HepG2 (cell line): Measurements from ENCODE around the gene SCN9A. TPM values are rescaled to one million over a fixed set of nuclear protein-coding genes. Genes with fewer than 3 reads are reported as not detected.

Experiments
- ARID3A ChIP-seq: IDR thresholded peaks from 2 replicates; pipeline ENCODE4 v1.6.1; 2012; ENCODE audit warnings: low read depth, low read length, improper control_type of control experiment
- BCL6 ChIP-seq: IDR thresholded peaks from 2 replicates; pipeline ENCODE4 v1.6.1; 2016; ENCODE audit warnings: missing genetic modification reagents, missing compliant biosample characterization
- BRD4 ChIP-seq: sonication (generic); formaldehyde crosslinking; IDR thresholded peaks from 2 replicates; pipeline ENCODE4 v1.4.0; 2020; ENCODE audit warnings: missing genetic modification reagents
- EED ChIP-seq: sonication (generic); formaldehyde crosslinking; IDR thresholded peaks from 2 replicates; pipeline ENCODE4 v1.5.0; 2020; ENCODE audit warnings: mild to moderate bottlenecking, missing genetic modification reagents
- FOXA3 ChIP-seq: IDR thresholded peaks from 2 replicates; pipeline ENCODE4 v1.6.1; 2016; ENCODE audit warnings: missing genetic modification reagents, missing compliant biosample characterization
- FOXJ3 ChIP-seq: sonication (generic); formaldehyde crosslinking; IDR thresholded peaks from 2 replicates; pipeline ENCODE4 v1.4.0; 2020; ENCODE audit warnings: missing genetic modification reagents, mild to moderate bottlenecking, borderline replicate concordance
- JUNB ChIP-seq: sonication (generic); formaldehyde crosslinking; IDR thresholded peaks from 2 replicates; pipeline ENCODE4 v1.8.0; 2022; ENCODE audit warnings: missing genetic modification reagents, mild to moderate bottlenecking, borderline replicate concordance
- MAFK ChIP-seq, 2 experiments: IDR thresholded peaks in 1 of 2; conservative IDR thresholded peaks in 1 of 2; 2 replicates each; pipeline ENCODE4 v1.6.1; 2011; ENCODE audit warnings: improper control_type of control experiment in 2 of 2, low read length in 2 of 2
- MBD4 ChIP-seq: IDR thresholded peaks from 2 replicates; pipeline ENCODE4 v1.6.1; 2012; ENCODE audit warnings: low read length, inconsistent platforms, borderline replicate concordance
- NFKB2 ChIP-seq: sonication (generic); formaldehyde crosslinking; IDR thresholded peaks from 2 replicates; pipeline ENCODE4 v1.4.0; 2020; ENCODE audit warnings: missing genetic modification reagents, borderline replicate concordance
- NR1H2 ChIP-seq: sonication (generic); formaldehyde crosslinking; IDR thresholded peaks from 2 replicates; pipeline ENCODE4 v1.8.1; 2022; ENCODE audit warnings: low read depth, missing genetic modification reagents, borderline replicate concordance
- TAF1 ChIP-seq: sonication (generic); formaldehyde crosslinking; IDR thresholded peaks from 2 replicates; pipeline ENCODE4 v1.4.0; 2020; ENCODE audit warnings: missing genetic modification reagents
- TOE1 ChIP-seq: sonication (generic); formaldehyde crosslinking; IDR thresholded peaks from 2 replicates; pipeline ENCODE4 v1.4.0; 2020; ENCODE audit warnings: mild to moderate bottlenecking, missing genetic modification reagents
- ZC3H4 ChIP-seq: sonication (generic); formaldehyde crosslinking; IDR thresholded peaks from 2 replicates; pipeline ENCODE4 v1.4.0; 2020; ENCODE audit warnings: missing genetic modification reagents, borderline replicate concordance
- ZNF207 ChIP-seq: fragments of 450-650 bp; IDR thresholded peaks from 2 replicates; pipeline ENCODE4 v1.6.1; 2016; ENCODE audit warnings: antibody characterized with exemption, borderline replicate concordance
- ZNF260 ChIP-seq: sonication (generic); formaldehyde crosslinking; IDR thresholded peaks from 2 replicates; pipeline ENCODE4 v1.4.0; 2020; ENCODE audit warnings: missing genetic modification reagents, low read depth, mild to moderate bottlenecking, borderline replicate concordance
- ZNF329 ChIP-seq: sonication (generic); formaldehyde crosslinking; IDR thresholded peaks from 2 replicates; pipeline ENCODE4 v1.9.0; 2021; ENCODE audit warnings: low read depth, mild to moderate bottlenecking, missing genetic modification reagents
- ZNF367 ChIP-seq: sonication (generic); formaldehyde crosslinking; IDR thresholded peaks from 2 replicates; pipeline ENCODE4 v1.4.0; 2020; ENCODE audit warnings: missing genetic modification reagents, borderline replicate concordance
- ZNF547 ChIP-seq: sonication (generic); formaldehyde crosslinking; IDR thresholded peaks from 2 replicates; pipeline ENCODE4 v1.5.1; 2020; ENCODE audit warnings: mild to moderate bottlenecking, missing genetic modification reagents
- ZNF572 ChIP-seq: sonication (generic); formaldehyde crosslinking; IDR thresholded peaks from 2 replicates; pipeline ENCODE4 v1.5.1; 2020; ENCODE audit warnings: mild to moderate bottlenecking, missing genetic modification reagents
- ZNF749 ChIP-seq: sonication (generic); formaldehyde crosslinking; IDR thresholded peaks from 2 replicates; pipeline ENCODE4 v1.8.0; 2022; ENCODE audit warnings: mild to moderate bottlenecking, missing genetic modification reagents, moderate library complexity, borderline replicate concordance
- polyA plus RNA-seq, 8 experiments: library from polyadenylated mRNA; depleted of rRNA in 3 of 8; stranded (reverse) in 7 of 8; unstranded in 1 of 8; fragments of >200 nt; fragmentation: Illumina TruSeq in 4 of 8; extraction: Trizol in 4 of 8; gene quantifications; 2 replicates each; pipeline versions ENCODE4 v1.2.1 to v1.2.3, GENCODE V29; 2011 to 2016; ENCODE audit warnings: low read depth in 4 of 8, missing spikeins in 1 of 8, mixed read lengths in 1 of 8; ENCODE audit not compliant: insufficient read depth in 1 of 8
- total RNA-seq, 5 experiments: library from RNA; depleted of rRNA; stranded (reverse); fragments of >200 nt; fragmentation: Illumina TruSeq; extraction: Trizol; gene quantifications; 2 replicates each; pipeline ENCODE4 v1.2.3, GENCODE V29; 2016; ENCODE audit warnings: low read depth in 1 of 5
- TF ChIP-seq, protein P1 (sequence below): sonication (generic); formaldehyde crosslinking; conservative IDR thresholded peaks from 2 replicates; pipeline ENCODE4 v1.5.0; 2020; ENCODE audit warnings: missing genetic modification reagents
- TF ChIP-seq, protein P2 (sequence below): sonication (generic); formaldehyde crosslinking; IDR thresholded peaks from 2 replicates; pipeline ENCODE4 v1.4.0; 2020; ENCODE audit warnings: mild to moderate bottlenecking, missing genetic modification reagents
- TF ChIP-seq, protein P3 (sequence below): sonication (generic); formaldehyde crosslinking; conservative IDR thresholded peaks from 2 replicates; pipeline ENCODE4 v1.8.0; 2022; ENCODE audit warnings: mild to moderate bottlenecking, moderate library complexity, missing genetic modification reagents

Gene SCN9A
- total and polyA plus RNA-seq, 2 of the 13 experiments (the other 11 are each of a cell fraction or from before 2014, with no cell fraction given), result 15.3 to 24.3 TPM

DNA sequence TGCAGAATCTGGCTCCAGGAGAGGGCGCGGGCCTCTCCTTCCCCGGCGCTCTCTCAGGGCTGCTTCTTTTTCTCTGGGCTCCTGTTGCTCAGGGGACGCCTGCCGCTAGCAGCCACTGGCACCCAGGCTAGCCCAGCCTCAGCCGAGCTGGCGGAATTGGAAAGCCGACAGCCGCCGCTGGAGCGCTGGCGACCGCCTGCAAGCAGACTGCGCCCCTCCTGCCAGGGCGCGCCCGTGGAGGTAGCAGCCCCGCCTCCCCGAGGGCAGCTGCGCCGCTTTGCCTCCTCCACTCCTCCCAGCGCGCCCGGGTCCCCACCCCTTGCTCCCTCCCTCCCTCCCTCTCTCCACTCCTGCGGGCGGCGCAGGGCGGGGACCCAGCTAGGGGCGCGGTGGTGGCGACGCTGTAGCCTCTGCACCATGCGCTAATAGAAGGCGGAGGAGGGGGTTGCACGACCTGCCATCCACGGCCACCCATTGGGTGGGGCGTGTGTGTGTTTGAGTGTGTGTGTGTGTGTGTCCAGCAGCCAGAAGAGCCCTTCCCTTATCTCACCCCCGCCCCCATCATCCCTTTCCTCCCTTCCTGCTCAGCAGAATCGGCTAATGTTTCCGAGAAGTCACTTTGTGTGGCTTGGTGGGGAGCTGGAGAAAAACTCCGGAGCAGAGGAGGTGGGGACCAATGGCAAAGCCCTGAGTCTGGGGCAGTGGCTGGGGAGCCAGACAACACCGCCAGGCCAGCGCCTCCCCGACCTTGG is at the start of gene SCN9A (continued):
- no peak; the same call in 1 of the 2 replicates for TF ChIP-seq FOXJ3
- TF ChIP-seq ZNF260 (CRISPR knock-in tag), result no peak
- TF ChIP-seq ZNF329 (CRISPR knock-in tag), result no peak
- 0 out of 2 replicates have a peak, but pooled peaks have one; percentile 19 for TF ChIP-seq ZNF367 (CRISPR knock-in tag)
- no peak for TF ChIP-seq EED (CRISPR knock-in tag)
- peak; percentile 86 for TF ChIP-seq TAF1
- TF ChIP-seq TOE1 (CRISPR knock-in tag), result 0 out of 2 replicates have a peak, but pooled peaks have one; percentile 41
- peak; percentile 50; the same call in 1 of the 2 replicates for TF ChIP-seq BRD4 (CRISPR knock-in tag)
- no peak for TF ChIP-seq FOXA3
- TF ChIP-seq, protein P1, sequence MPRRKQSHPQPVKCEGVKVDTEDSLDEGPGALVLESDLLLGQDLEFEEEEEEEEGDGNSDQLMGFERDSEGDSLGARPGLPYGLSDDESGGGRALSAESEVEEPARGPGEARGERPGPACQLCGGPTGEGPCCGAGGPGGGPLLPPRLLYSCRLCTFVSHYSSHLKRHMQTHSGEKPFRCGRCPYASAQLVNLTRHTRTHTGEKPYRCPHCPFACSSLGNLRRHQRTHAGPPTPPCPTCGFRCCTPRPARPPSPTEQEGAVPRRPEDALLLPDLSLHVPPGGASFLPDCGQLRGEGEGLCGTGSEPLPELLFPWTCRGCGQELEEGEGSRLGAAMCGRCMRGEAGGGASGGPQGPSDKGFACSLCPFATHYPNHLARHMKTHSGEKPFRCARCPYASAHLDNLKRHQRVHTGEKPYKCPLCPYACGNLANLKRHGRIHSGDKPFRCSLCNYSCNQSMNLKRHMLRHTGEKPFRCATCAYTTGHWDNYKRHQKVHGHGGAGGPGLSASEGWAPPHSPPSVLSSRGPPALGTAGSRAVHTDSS (CRISPR knock-in tag), result no peak
- no peak for TF ChIP-seq ARID3A
- no peak for TF ChIP-seq ZC3H4 (CRISPR knock-in tag)
- TF ChIP-seq, protein P2, sequence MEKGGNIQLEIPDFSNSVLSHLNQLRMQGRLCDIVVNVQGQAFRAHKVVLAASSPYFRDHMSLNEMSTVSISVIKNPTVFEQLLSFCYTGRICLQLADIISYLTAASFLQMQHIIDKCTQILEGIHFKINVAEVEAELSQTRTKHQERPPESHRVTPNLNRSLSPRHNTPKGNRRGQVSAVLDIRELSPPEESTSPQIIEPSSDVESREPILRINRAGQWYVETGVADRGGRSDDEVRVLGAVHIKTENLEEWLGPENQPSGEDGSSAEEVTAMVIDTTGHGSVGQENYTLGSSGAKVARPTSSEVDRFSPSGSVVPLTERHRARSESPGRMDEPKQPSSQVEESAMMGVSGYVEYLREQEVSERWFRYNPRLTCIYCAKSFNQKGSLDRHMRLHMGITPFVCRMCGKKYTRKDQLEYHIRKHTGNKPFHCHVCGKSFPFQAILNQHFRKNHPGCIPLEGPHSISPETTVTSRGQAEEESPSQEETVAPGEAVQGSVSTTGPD (CRISPR knock-in tag), result no peak
- TF ChIP-seq BCL6 (CRISPR knock-in tag), result peak; percentile 29; the same call in 1 of the 2 replicates
- TF ChIP-seq ZNF749 (CRISPR knock-in tag), result no peak
- TF ChIP-seq ZNF547 (CRISPR knock-in tag), result peak; percentile 84
- no peak for TF ChIP-seq ZNF207
- TF ChIP-seq, protein P3, sequence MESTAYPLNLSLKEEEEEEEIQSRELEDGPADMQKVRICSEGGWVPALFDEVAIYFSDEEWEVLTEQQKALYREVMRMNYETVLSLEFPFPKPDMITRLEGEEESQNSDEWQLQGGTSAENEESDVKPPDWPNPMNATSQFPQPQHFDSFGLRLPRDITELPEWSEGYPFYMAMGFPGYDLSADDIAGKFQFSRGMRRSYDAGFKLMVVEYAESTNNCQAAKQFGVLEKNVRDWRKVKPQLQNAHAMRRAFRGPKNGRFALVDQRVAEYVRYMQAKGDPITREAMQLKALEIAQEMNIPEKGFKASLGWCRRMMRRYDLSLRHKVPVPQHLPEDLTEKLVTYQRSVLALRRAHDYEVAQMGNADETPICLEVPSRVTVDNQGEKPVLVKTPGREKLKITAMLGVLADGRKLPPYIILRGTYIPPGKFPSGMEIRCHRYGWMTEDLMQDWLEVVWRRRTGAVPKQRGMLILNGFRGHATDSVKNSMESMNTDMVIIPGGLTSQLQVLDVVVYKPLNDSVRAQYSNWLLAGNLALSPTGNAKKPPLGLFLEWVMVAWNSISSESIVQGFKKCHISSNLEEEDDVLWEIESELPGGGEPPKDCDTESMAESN (CRISPR knock-in tag), result peak; percentile 77; the same call in 1 of the 2 replicates
- TF ChIP-seq NFKB2 (CRISPR knock-in tag), result peak; percentile 90; the same call in 1 of the 2 replicates
- TF ChIP-seq JUNB (CRISPR knock-in tag), result no peak
- no peak for TF ChIP-seq NR1H2 (CRISPR knock-in tag)
- no peak; the same call in 1 of the 2 replicates for TF ChIP-seq ZNF572
- no peak for TF ChIP-seq MBD4
- no peak for TF ChIP-seq MAFK (conservative IDR thresholded peaks at IDR 0.05 in 1 of 2, IDR thresholded peaks at IDR 0.05 in 1 of 2; ENCODE audit: low read length in 2 of 2)
